Subcutaneous adipose tissue (tissue), 4 donors: ENCODE measurements around the gene PHF21B. TPM values are rescaled to one million over a fixed set of nuclear protein-coding genes. Genes with fewer than 3 reads are reported as not detected.

Source experiments
- CTCF ChIP-seq: fragments of 450-650 bp; IDR thresholded peaks from one replicate; pipeline ENCODE4 v1.5.1; 2016; ENCODE audit warnings: low read depth, mild to moderate bottlenecking, control low read depth, antibody characterized with exemption, moderate library complexity
- total RNA-seq, 4 donors: library from RNA; depleted of rRNA; stranded (reverse); fragments of >200 nt; gene quantifications; one replicate each; pipeline ENCODE4 v1.1.0, GENCODE V29; 2016

The PHF21B gene
- under 1 TPM in 1 of 4 donors, not detected in 3; 0.16 TPM for total RNA-seq

- TF ChIP-seq CTCF, result no peak
Observed at GRCh38 chr22:45009606-45010531, at the start of gene PHF21B. Gene PHF21B, minus strand, starts transcription at chr22:45010005. Its CDS starts 456 bp downstream, at chr22:45009549.

GRCh38 chr22:45059296-45059695 lies 49.5 kb upstream of the PHF21B start:
- TF ChIP-seq CTCF, result no peak

GRCh38 chr22:45058622-45058912 lies 48.8 kb upstream of the PHF21B start:
- no peak for TF ChIP-seq CTCF

- TF ChIP-seq CTCF, result no peak
Observed at GRCh38 chr22:45055936-45056335, 46.1 kb upstream of the PHF21B start.

GRCh38 chr22:45053571-45053970 lies 43.8 kb upstream of the PHF21B start:
- TF ChIP-seq CTCF, result no peak

- TF ChIP-seq CTCF, result no peak
Observed at GRCh38 chr22:45053094-45053493, 43.3 kb upstream of the PHF21B start.

- TF ChIP-seq CTCF, result no peak
Observed at GRCh38 chr22:45051946-45052345, 42.1 kb upstream of the PHF21B start.
